HG03460 (cell line): Measurements from ENCODE around the gene MAGOH.
"Not testable (repeated sequence)": the region's sequence is repeated elsewhere in the genome, so short reads cannot be mapped to it uniquely, and the experiment has no call there.

Experiments
- ATAC-seq: cut with Tn5 transposase; IDR thresholded peaks from one replicate; pipeline ENCODE4 v1.9.1; 2021; ENCODE audit not compliant: unreplicated experiment

Gene MAGOH

GRCh38 chr1:53189061-53189460 lies 49.3 kb downstream of the MAGOH start:
- ATAC-seq: no peak

- ATAC-seq: no peak
Observed at GRCh38 chr1:53188099-53188498, 50.2 kb downstream of the MAGOH start.

GRCh38 chr1:53187401-53187800 lies 50.9 kb downstream of the MAGOH start:
- no peak for ATAC-seq

- no peak for ATAC-seq
Observed at GRCh38 chr1:53186533-53186932, 51.8 kb downstream of the MAGOH start.

GRCh38 chr1:53185955-53186297 lies 52.4 kb downstream of the MAGOH start:
- ATAC-seq: not testable (repeated sequence)

GRCh38 chr1:53183095-53183990 lies 55.0 kb downstream of the MAGOH start:
- ATAC-seq: no peak

GRCh38 chr1:53182716-53183094 lies 55.6 kb downstream of the MAGOH start:
- no peak for ATAC-seq

GRCh38 chr1:53182111-53182593 lies 56.2 kb downstream of the MAGOH start:
- no peak for ATAC-seq

GRCh38 chr1:53180951-53181350 lies 57.4 kb downstream of the MAGOH start:
- no peak for ATAC-seq

GRCh38 chr1:53180226-53180625 lies 58.1 kb downstream of the MAGOH start:
- no peak for ATAC-seq
